OCI-LY7 (cell line): Measurements from ENCODE around the gene SAT1. TPM values are rescaled to one million over a fixed set of nuclear protein-coding genes. Genes with fewer than 3 reads are reported as not detected.

ENCODE experiments used
- BruUV-seq: library from RNA; stranded (reverse); fragments of 400-500 nt; replicated peaks from 2 replicates; lab custom pipeline; 2021; lab: Mats Ljungman, UMichigan
- CTCF ChIA-PET: fragments of 300-600 bp; sonication (Branson Sonifier 250); formaldehyde crosslinking; loops from one replicate; lab custom pipeline; 2022; ENCODE audit warnings: antibody characterized with exemption; ENCODE audit not compliant: unreplicated experiment; lab: Charles Lee
- POLR2A ChIA-PET: fragments of 300-600 bp; sonication (Branson Sonifier 250); formaldehyde crosslinking; loops from one replicate; lab custom pipeline; 2022; ENCODE audit warnings: antibody characterized with exemption; lab: Charles Lee
- DNase-seq: peaks from one replicate; pipeline ENCODE4 v3.0.0-alpha.2; 2015; ENCODE audit warnings: low spot score
- H2AFZ ChIP-seq: fragments of 200-600 bp; sonication (generic), shearing (Covaris generic); 2 replicates; pipeline ENCODE4 v1.6.1; 2014; ENCODE audit warnings: mild to moderate bottlenecking, antibody characterized with exemption, low read length, moderate library complexity
- H3K27ac ChIP-seq: fragments of 200-600 bp; sonication (generic); 2 replicates; pipeline ENCODE4 v1.5.1; 2014; ENCODE audit warnings: mixed run types, low read depth, mild to moderate bottlenecking, moderate library complexity, low read length, inconsistent platforms; ENCODE audit not compliant: poor library complexity, severe bottlenecking
- H3K36me3 ChIP-seq: fragments of 200-600 bp; sonication (generic); 2 replicates; pipeline ENCODE4 v1.6.1; 2014; ENCODE audit warnings: mild to moderate bottlenecking, antibody characterized with exemption, low read length, moderate library complexity, mixed read lengths; ENCODE audit not compliant: insufficient read depth
- H3K4me1 ChIP-seq: fragments of 200-600 bp; sonication (generic); 2 replicates; pipeline ENCODE4 v1.5.1; 2014; ENCODE audit warnings: mild to moderate bottlenecking, low read length; ENCODE audit not compliant: insufficient read depth, poor library complexity, severe bottlenecking
- H3K4me2 ChIP-seq: fragments of 200-600 bp; sonication (generic); 2 replicates; pipeline ENCODE4 v1.6.1; 2014; ENCODE audit warnings: mild to moderate bottlenecking, low read length
- H3K4me3 ChIP-seq: fragments of 200-600 bp; sonication (generic); 2 replicates; pipeline ENCODE4 v1.5.1; 2014; ENCODE audit warnings: mild to moderate bottlenecking, low read depth, low read length; ENCODE audit not compliant: poor library complexity, severe bottlenecking
- H3K79me2 ChIP-seq: fragments of 200-600 bp; sonication (generic); 2 replicates; pipeline ENCODE4 v1.6.1; 2016; ENCODE audit warnings: low read depth, mild to moderate bottlenecking, low read length, moderate library complexity, mixed read lengths; ENCODE audit not compliant: insufficient read depth
- H3K9me2 ChIP-seq: fragments of 200-600 bp; sonication (generic); 2 replicates; pipeline ENCODE4 v1.6.1; 2016; ENCODE audit warnings: mild to moderate bottlenecking, low read length, mixed read lengths; ENCODE audit not compliant: insufficient read depth
- H3K9me3 ChIP-seq: fragments of 200-600 bp; sonication (generic); 2 replicates; pipeline ENCODE4 v1.6.1; 2014; ENCODE audit warnings: mild to moderate bottlenecking, mixed run types, low read length, mixed read lengths
- H4K20me1 ChIP-seq: fragments of 200-600 bp; sonication (generic); 2 replicates; pipeline ENCODE4 v1.6.1; 2014; ENCODE audit warnings: mild to moderate bottlenecking, antibody characterized with exemption, low read length, moderate library complexity, mixed read lengths; ENCODE audit not compliant: insufficient read depth
- CTCF ChIP-seq: fragments of 200-600 bp; sonication (generic); conservative IDR thresholded peaks from 2 replicates; pipeline ENCODE4 v1.5.1; 2014; ENCODE audit warnings: mild to moderate bottlenecking, antibody characterized with exemption, low read length, moderate library complexity, mixed read lengths
- EZH2phosphoT487 ChIP-seq: fragments of 200-600 bp; sonication (generic); IDR thresholded peaks from 2 replicates; pipeline ENCODE4 v1.6.1; 2018; ENCODE audit warnings: low read depth, borderline replicate concordance, mild to moderate bottlenecking, mixed run types, antibody characterized with exemption, low read length, moderate library complexity, mixed read lengths
- intact Hi-C: fragments of 100-400 bp; cut with micrococcal nuclease; formaldehyde crosslinking; loops from one replicate; pipeline ENCODE4 v1.10.0; 2022; ENCODE audit not compliant: unreplicated experiment
- total RNA-seq, 2 experiments: library from RNA; depleted of rRNA in 1 of 2; stranded (reverse); fragments of >200 nt in 1 of 2; shearing (Covaris generic) in 1 of 2; gene quantifications; 2 replicates each; pipeline ENCODE4 v1.2.3, GENCODE V29; 2014 to 2022

The SAT1 gene
- total RNA-seq, 2 experiments from 2014 or later: 46.9 to 50.7 TPM

GRCh38 chrX:23826216-23826615 lies 43.2 kb downstream of the SAT1 start:
- H3K9me3 ChIP-seq: no peaks in the 10 kb centered on the region
- no peaks in the 10 kb centered on the region for H3K36me3 ChIP-seq
- H3K4me3 ChIP-seq: no peak overlapping the region
- H4K20me1 ChIP-seq: no peaks in the 10 kb centered on the region
- no peaks in the 10 kb centered on the region for H3K79me2 ChIP-seq
- no peak overlapping the region for H3K27ac ChIP-seq
- no peaks in the 10 kb centered on the region for H3K4me1 ChIP-seq
- no TSS peak for BruUV-seq
- POLR2A ChIA-PET: no interaction called here
- intact Hi-C loops: no loop called here
- no peak overlapping the region for H3K4me2 ChIP-seq
- H3K9me2 ChIP-seq: no peaks in the 10 kb centered on the region
- no peak overlapping the region for H2AFZ ChIP-seq
- TF ChIP-seq CTCF (no peak), EZH2phosphoT487 (no peak)
- no peak for DNase-seq
- CTCF ChIA-PET: no interaction called here

GRCh38 chrX:23826653-23827052 lies 43.7 kb downstream of the SAT1 start:
- intact Hi-C loops: no loop called here
- ChIA-PET CTCF (no interaction called here), POLR2A (no interaction called here)
- no peaks in the 10 kb centered on the region for H3K9me2 ChIP-seq
- H3K79me2 ChIP-seq: no peaks in the 10 kb centered on the region
- no peak overlapping the region for H3K4me3 ChIP-seq
- H4K20me1 ChIP-seq: no peaks in the 10 kb centered on the region
- no peak overlapping the region for H3K27ac ChIP-seq
- H3K4me1 ChIP-seq: no peaks in the 10 kb centered on the region
- H3K9me3 ChIP-seq: no peaks in the 10 kb centered on the region
- H3K36me3 ChIP-seq: no peaks in the 10 kb centered on the region
- BruUV-seq: no TSS peak
- DNase-seq: no peak
- no peak overlapping the region for H3K4me2 ChIP-seq
- H2AFZ ChIP-seq: no peak overlapping the region
- TF ChIP-seq CTCF (no peak), EZH2phosphoT487 (no peak)

GRCh38 chrX:23828881-23829280 lies 45.9 kb downstream of the SAT1 start:
- Histone ChIP-seq H3K4me1 (no peaks in the 10 kb centered on the region), H4K20me1 (no peaks in the 10 kb centered on the region), H3K79me2 (no peaks in the 10 kb centered on the region), H3K36me3 (no peaks in the 10 kb centered on the region), H3K4me3 (no peak overlapping the region), H3K9me2 (no peaks in the 10 kb centered on the region), H3K4me2 (no peak overlapping the region), H3K27ac (no peak overlapping the region), H2AFZ (no peak overlapping the region), H3K9me3 (no peaks in the 10 kb centered on the region)
- POLR2A ChIA-PET: interaction anchor here (0.7 kb wide), 1 partner anchor 37 kb away, joined by 3 read pairs; no protein-coding TSS in a partner anchor
- intact Hi-C loops: no loop called here
- no peak for DNase-seq
- TF ChIP-seq EZH2phosphoT487 (no peak), CTCF (no peak)
- no TSS peak for BruUV-seq
- CTCF ChIA-PET: no interaction called here
